Tibial nerve (tissue), 4 donors: ENCODE measurements around the gene MBD2. TPM values are rescaled to one million over a fixed set of nuclear protein-coding genes. Genes with fewer than 3 reads are reported as not detected.

ENCODE experiments used
- DNase-seq, 2 donors: peaks; one replicate each; pipeline ENCODE4 v3.0.0-alpha.2; 2019; ENCODE audit warnings: low spot score in 2 of 2
- H3K27ac ChIP-seq, 4 donors: fragments of 200-600 bp; sonication (generic) in 3 of 4; one replicate each; pipeline ENCODE4 v1.5.1; 2017 to 2019; ENCODE audit warnings: mild to moderate bottlenecking in 1 of 4
- H3K27me3 ChIP-seq, 2 donors: fragments of 200-600 bp; sonication (generic) in 1 of 2; one replicate each; pipeline versions ENCODE4 v1.5.1 to v1.6.0; 2017 to 2019
- H3K36me3 ChIP-seq, 3 donors: fragments of 200-600 bp; sonication (generic); one replicate each; pipeline ENCODE4 v1.5.1; 2018 to 2019
- H3K4me1 ChIP-seq, 4 donors: fragments of 200-600 bp; sonication (generic) in 3 of 4; one replicate each; pipeline ENCODE4 v1.5.1; 2017 to 2019
- H3K4me3 ChIP-seq, 4 donors: fragments of 200-600 bp; sonication (generic) in 3 of 4; one replicate each; pipeline ENCODE4 v1.5.1; 2017 to 2019; ENCODE audit warnings: mild to moderate bottlenecking in 1 of 4, moderate library complexity in 1 of 4
- H3K9me3 ChIP-seq, 4 donors: fragments of 200-600 bp; sonication (generic) in 3 of 4; one replicate each; pipeline ENCODE4 v1.5.1; 2017 to 2019
- CTCF ChIP-seq, 5 experiments: fragments of 200-600 bp in 3 of 5; fragments of 450-650 bp in 2 of 5; sonication (generic) in 3 of 5; IDR thresholded peaks; one replicate each; pipeline ENCODE4 v1.5.1; 2016 to 2019; ENCODE audit warnings: antibody characterized with exemption in 5 of 5, mild to moderate bottlenecking in 3 of 5, moderate library complexity in 2 of 5
- EP300 ChIP-seq, 2 donors: sonication (generic); formaldehyde crosslinking; IDR thresholded peaks; one replicate each; pipeline ENCODE4 v1.6.1; 2017; ENCODE audit warnings: antibody characterized with exemption in 2 of 2, mild to moderate bottlenecking in 1 of 2
- POLR2A ChIP-seq, 2 donors: fragments of 450-650 bp; IDR thresholded peaks; one replicate each; pipeline ENCODE4 v1.6.1; 2017; ENCODE audit warnings: antibody characterized with exemption in 2 of 2, mild to moderate bottlenecking in 2 of 2, moderate library complexity in 2 of 2
- WGBS, 2 donors: methylation state at CpG; one replicate each; pipeline ENCODE4 v1.1.5; 2018; 5-methylcytosine and 5-hydroxymethylcytosine counted together
- total RNA-seq, 4 donors: library from RNA; depleted of rRNA; stranded (reverse); fragments of >200 nt; gene quantifications; one replicate each; pipeline ENCODE4 v1.1.0, GENCODE V29; 2016

MBD2 gene
- total RNA-seq, 4 donors from 2014 or later, result 32.1 to 60.6 (median 37.8) TPM

DNA sequence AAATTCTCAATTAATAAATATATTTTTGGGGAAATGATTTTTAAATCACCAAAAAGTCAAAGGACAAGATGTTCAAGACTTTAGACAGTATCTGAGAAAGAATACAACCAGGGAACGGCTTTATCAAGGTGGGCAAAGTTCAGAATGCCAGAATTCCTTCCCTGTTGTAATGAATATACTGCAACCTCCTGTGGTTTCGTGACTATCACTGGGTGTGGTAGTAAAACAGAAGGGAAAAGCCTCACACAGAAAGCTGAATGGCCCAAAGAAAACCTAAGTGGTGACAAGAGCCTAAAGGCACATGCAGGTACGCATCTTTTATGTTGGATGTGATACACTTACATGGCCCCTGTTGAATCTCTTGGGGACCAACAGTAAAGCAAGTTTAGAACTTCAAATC is 37.1 kb downstream of the MBD2 start:
- TF ChIP-seq CTCF (IDR thresholded peaks at IDR 0.05), result no peak
- Histone ChIP-seq H3K9me3 (no peaks in the 10 kb centered on the region), H3K4me3 (no peak overlapping the region), H3K4me1 (no peaks in the 10 kb centered on the region), H3K27me3 (no peaks in the 10 kb centered on the region), H3K27ac (no peak overlapping the region), H3K36me3 (peaks cover 0 to 38% (median 0%) of the 10 kb centered on the region in 3 donors)
- DNase-seq, result no peak
- 94 to 95% methylated on average over 3 of the region's 3 CpGs for WGBS, 2 donors

DNA sequence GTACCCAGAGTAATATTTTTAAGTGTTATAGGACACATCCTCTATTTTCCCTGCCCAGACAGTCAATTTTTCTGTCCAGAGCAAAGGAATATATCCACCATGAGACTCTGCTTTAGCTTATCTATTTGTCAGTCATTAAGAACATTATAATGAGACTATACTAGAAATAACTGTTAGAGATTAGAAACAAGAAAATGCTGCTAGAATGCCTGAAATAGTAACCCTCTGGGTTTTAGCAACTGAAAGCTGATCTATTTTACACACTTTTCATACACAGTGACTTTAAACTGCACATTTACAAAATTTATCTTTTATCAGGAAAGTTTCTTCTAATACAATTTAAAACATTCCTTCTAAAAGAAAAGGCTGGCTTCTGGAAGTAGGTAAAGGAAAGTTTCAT is 39.6 kb downstream of the MBD2 start:
- no peaks in the 10 kb centered on the region for H3K9me3 ChIP-seq
- TF ChIP-seq EP300 (IDR thresholded peaks at IDR 0.05) (no peak), POLR2A (IDR thresholded peaks at IDR 0.05) (no peak), CTCF (IDR thresholded peaks at IDR 0.05) (no peak)
- H3K27me3 ChIP-seq, result no peaks in the 10 kb centered on the region
- H3K27ac ChIP-seq, result no peak overlapping the region
- H3K36me3 ChIP-seq, result peaks cover 0 to 44% (median 0%) of the 10 kb centered on the region in 3 donors
- no peak overlapping the region for H3K4me3 ChIP-seq
- no peak for DNase-seq
- no peaks in the 10 kb centered on the region for H3K4me1 ChIP-seq

DNA sequence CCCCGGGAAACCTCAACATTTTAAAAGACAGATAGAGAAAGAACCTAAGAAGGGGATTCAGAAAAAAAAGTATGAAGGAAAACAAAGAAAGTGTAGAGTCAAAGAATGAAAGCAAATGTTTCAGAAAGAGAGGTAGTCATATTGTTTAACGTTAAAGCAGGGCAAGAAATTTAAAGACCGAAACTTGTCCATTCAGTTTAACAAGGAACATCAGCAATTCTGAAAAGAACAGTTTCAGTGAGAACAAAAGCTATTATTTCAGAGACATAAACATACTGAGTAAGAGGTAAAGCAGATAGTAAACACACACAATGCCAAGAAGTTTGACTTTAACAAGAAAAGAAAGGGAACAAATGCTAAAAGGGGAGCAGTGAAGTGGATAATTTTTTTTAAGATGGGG is 41.1 kb downstream of the MBD2 start:
- H3K27me3 ChIP-seq, result no peaks in the 10 kb centered on the region
- WGBS, 2 donors, result 74 to 79% methylated on average over 3 of the region's 3 CpGs
- H3K36me3 ChIP-seq, result peaks cover 0 to 40% (median 0%) of the 10 kb centered on the region in 3 donors
- H3K4me1 ChIP-seq, result no peaks in the 10 kb centered on the region
- no peaks in the 10 kb centered on the region for H3K9me3 ChIP-seq
- DNase-seq, result no peak
- no peak for TF ChIP-seq CTCF (IDR thresholded peaks at IDR 0.05)
- no peak for TF ChIP-seq POLR2A (IDR thresholded peaks at IDR 0.05)
- TF ChIP-seq EP300 (IDR thresholded peaks at IDR 0.05), result no peak
- no peak overlapping the region for H3K4me3 ChIP-seq
- no peak overlapping the region for H3K27ac ChIP-seq

GRCh38 chr18:54181856-54182602 is 42.4 kb downstream of the MBD2 start:
- TF ChIP-seq CTCF (IDR thresholded peaks at IDR 0.05), result no peak
- TF ChIP-seq POLR2A (IDR thresholded peaks at IDR 0.05), result no peak
- TF ChIP-seq EP300 (IDR thresholded peaks at IDR 0.05), result no peak
- H3K27me3 ChIP-seq, result no peaks in the 10 kb centered on the region
- H3K4me1 ChIP-seq, result peaks cover 0 to 2% (median 0%) of the 10 kb centered on the region in 4 donors
- H3K4me3 ChIP-seq, result no peak overlapping the region
- peaks cover 0 to 27% (median 0%) of the 10 kb centered on the region in 3 donors for H3K36me3 ChIP-seq
- no peak for DNase-seq
- H3K9me3 ChIP-seq, result no peaks in the 10 kb centered on the region
- H3K27ac ChIP-seq, result no peak overlapping the region
- WGBS, 2 donors, result 89 to 91% methylated on average over 1 of the region's 1 CpG

- TF ChIP-seq POLR2A (IDR thresholded peaks at IDR 0.05) (no peak), EP300 (IDR thresholded peaks at IDR 0.05) (no peak), CTCF (IDR thresholded peaks at IDR 0.05) (no peak)
- DNase-seq, result no peak
- H3K9me3 ChIP-seq, result no peaks in the 10 kb centered on the region
- peak overlapping the region in 1 of 4 donors; percentile 13 for H3K27ac ChIP-seq
- 78 to 83% methylated on average over 1 of the region's 1 CpG for WGBS, 2 donors
- no peaks in the 10 kb centered on the region for H3K27me3 ChIP-seq
- no peak overlapping the region for H3K4me3 ChIP-seq
- peaks cover 0 to 20% (median 0%) of the 10 kb centered on the region in 3 donors for H3K36me3 ChIP-seq
- peaks cover 0 to 23% (median 0%) of the 10 kb centered on the region in 4 donors for H3K4me1 ChIP-seq
These were observed 50.4 kb downstream of the MBD2 start for GRCh38 chr18:54173980-54174630.
